Neuron (in vitro differentiated cells): ENCODE data around the gene RAP1B.
"Not testable (repeated sequence)": the region's sequence is repeated elsewhere in the genome, so short reads cannot be mapped to it uniquely, and the experiment has no call there.

Experiments
- H2AFZ ChIP-seq: one replicate; pipeline ENCODE4 v1.6.1; 2013; ENCODE audit warnings: low read depth, mild to moderate bottlenecking, inconsistent platforms, low read length, moderate library complexity
- H3K27me3 ChIP-seq: one replicate; pipeline ENCODE4 v1.6.1; 2013; ENCODE audit warnings: low read length; ENCODE audit not compliant: insufficient read depth
- H3K36me3 ChIP-seq: one replicate; pipeline ENCODE4 v1.6.1; 2013; ENCODE audit warnings: low read length; ENCODE audit not compliant: insufficient read depth
- H3K4me1 ChIP-seq: one replicate; pipeline ENCODE4 v1.6.1; 2013; ENCODE audit warnings: low read length; ENCODE audit not compliant: insufficient read depth
- H3K4me3 ChIP-seq: 2 replicates; pipeline ENCODE4 v1.5.1; 2013; ENCODE audit warnings: mild to moderate bottlenecking, low read length, moderate library complexity
- H3K9me3 ChIP-seq: one replicate; pipeline ENCODE4 v1.6.1; 2013; ENCODE audit warnings: low read length

Gene RAP1B

DNA sequence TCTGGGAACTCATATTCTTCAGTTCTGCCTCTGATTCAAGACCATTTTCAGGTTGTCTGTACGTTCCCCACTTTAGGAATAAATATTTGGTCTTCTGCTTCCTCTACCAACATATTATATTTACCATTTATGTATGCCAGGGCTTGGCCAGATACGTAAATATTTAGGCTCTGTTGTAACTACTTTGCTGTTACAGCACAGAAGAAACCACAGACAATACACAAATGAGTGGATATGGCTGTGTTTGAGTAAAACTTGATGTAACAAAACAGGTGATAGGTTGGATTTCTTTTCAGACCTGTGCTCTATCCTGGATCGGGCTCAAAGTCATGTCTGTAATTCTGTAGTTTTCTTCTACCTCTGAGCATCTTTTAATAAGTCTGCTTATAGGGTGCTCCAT lies 37.5 kb downstream of the RAP1B start:
- Histone ChIP-seq H3K27me3 (no peaks in the 10 kb centered on the region), H3K4me3 (no peak overlapping the region), H3K4me1 (no peaks in the 10 kb centered on the region), H3K36me3 (peaks cover 29% of the 10 kb centered on the region), H3K9me3 (no peaks in the 10 kb centered on the region), H2AFZ (no peak overlapping the region)

DNA sequence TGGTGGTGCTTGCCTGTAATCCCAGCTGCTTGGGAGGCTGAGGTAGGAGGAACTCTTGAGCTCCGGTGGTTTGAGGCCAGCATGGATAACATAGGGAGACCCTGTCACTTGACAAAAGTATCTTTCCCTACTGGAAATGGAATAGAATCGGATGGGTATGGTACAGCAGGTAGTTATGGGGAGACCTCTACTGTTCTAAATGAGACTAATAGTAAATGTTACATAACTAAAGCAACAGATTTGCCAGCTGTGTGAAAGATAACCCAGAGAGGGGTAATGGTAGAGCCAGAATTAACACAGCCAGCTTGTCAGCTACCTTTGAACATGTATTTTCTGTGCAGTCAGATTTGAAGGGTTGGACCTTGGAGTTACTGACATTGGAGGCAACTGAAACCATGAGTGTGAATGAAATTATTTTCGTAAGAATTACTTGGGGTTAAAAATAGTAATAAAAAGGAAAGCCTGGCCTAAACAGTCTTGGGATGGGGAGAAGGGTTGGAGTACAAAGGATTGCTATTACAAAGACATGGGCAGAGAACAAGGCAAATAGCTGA lies 54.4 kb downstream of the RAP1B start:
- H3K36me3 ChIP-seq, result peaks cover 13% of the 10 kb centered on the region
- H3K4me1 ChIP-seq, result no peaks in the 10 kb centered on the region
- H2AFZ ChIP-seq, result no peak overlapping the region
- H3K27me3 ChIP-seq, result no peaks in the 10 kb centered on the region
- H3K4me3 ChIP-seq, result no peak overlapping the region
- H3K9me3 ChIP-seq, result no peaks in the 10 kb centered on the region

DNA sequence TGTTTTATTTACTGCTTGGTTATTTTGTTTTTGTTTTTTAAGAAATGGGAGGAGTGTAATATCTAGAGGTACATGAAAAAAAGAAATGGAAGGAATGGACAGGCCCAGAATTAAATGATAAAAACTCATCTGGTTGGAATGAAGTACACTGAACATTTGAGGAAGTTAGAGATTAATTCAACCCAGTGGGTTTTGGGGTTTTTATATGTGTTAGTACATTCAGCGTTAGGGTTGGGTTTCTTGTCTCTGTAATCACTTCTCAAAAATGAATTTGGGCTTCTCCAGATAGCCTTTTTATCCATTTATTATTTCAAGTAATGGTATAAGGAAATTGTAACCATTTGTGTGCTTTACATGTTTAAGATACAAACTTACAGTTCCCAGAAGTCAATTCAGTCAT lies 56.6 kb downstream of the RAP1B start:
- H3K36me3 ChIP-seq, result peaks cover 4% of the 10 kb centered on the region
- H3K9me3 ChIP-seq, result no peaks in the 10 kb centered on the region
- no peak overlapping the region for H2AFZ ChIP-seq
- no peaks in the 10 kb centered on the region for H3K27me3 ChIP-seq
- no peaks in the 10 kb centered on the region for H3K4me1 ChIP-seq
- no peak overlapping the region for H3K4me3 ChIP-seq

- no peak overlapping the region for H3K4me3 ChIP-seq
- H3K27me3 ChIP-seq, result no peaks in the 10 kb centered on the region
- H3K4me1 ChIP-seq, result no peaks in the 10 kb centered on the region
- no peak overlapping the region for H2AFZ ChIP-seq
- H3K36me3 ChIP-seq, result peaks cover 4% of the 10 kb centered on the region
- H3K9me3 ChIP-seq, result no peaks in the 10 kb centered on the region
Observed at GRCh38 chr12:68667896-68668295, 57.2 kb downstream of the RAP1B start.

- Histone ChIP-seq H3K4me3 (no peak overlapping the region), H3K9me3 (no peaks in the 10 kb centered on the region), H2AFZ (no peak overlapping the region), H3K36me3 (no peaks in the 10 kb centered on the region), H3K4me1 (peaks cover 3% of the 10 kb centered on the region), H3K27me3 (no peaks in the 10 kb centered on the region)
Observed at GRCh38 chr12:68671179-68671578, 60.5 kb downstream of the RAP1B start.

GRCh38 chr12:68673788-68674187 lies 63.1 kb downstream of the RAP1B start:
- Histone ChIP-seq H3K27me3 (no peaks in the 10 kb centered on the region), H3K4me1 (peaks cover 3% of the 10 kb centered on the region), H2AFZ (no peak overlapping the region), H3K36me3 (no peaks in the 10 kb centered on the region), H3K9me3 (no peaks in the 10 kb centered on the region), H3K4me3 (no peak overlapping the region)

GRCh38 chr12:68674376-68674775 lies 63.7 kb downstream of the RAP1B start:
- Histone ChIP-seq H3K27me3 (no peaks in the 10 kb centered on the region), H3K4me1 (peaks cover 3% of the 10 kb centered on the region), H3K36me3 (no peaks in the 10 kb centered on the region), H2AFZ (no peak overlapping the region), H3K4me3 (no peak overlapping the region), H3K9me3 (no peaks in the 10 kb centered on the region)

DNA sequence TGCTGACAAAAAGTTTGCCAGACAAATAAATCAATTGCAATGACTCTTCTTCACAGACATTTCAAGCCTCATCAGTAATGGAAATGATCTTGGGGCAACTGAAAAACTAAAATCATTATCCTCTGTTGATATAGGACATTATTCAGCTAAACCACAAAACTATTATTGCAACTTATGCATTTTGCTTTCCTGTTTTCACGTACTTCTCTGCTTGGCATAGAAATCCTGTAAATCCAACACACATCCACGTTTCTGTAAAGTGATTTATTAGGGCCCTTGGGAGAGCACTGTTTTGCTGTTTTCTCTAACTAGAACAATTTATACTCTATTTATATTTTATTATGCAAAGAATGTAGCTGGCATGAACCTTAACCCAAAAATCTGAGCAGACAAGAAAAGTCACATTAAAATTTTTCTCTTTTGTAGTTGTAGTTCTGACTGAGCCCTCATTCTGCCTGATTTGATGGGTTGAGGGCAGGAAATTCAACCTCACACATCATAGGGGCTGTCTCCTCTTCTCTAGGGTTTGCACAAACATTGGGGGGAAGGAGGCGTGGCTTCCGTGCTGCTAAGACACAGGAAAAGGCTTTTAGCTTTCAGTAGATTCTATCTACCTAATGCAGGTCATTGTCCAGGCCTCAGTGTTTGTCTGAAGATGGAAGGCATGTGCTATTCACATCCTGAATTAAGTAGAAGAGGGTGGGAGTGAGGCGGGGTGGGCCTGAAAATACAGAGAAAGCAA lies 64.6 kb downstream of the RAP1B start:
- peaks cover 3% of the 10 kb centered on the region for H3K4me1 ChIP-seq
- H3K27me3 ChIP-seq, result no peaks in the 10 kb centered on the region
- H3K4me3 ChIP-seq, result no peak overlapping the region
- H2AFZ ChIP-seq, result no peak overlapping the region
- H3K9me3 ChIP-seq, result no peaks in the 10 kb centered on the region
- no peaks in the 10 kb centered on the region for H3K36me3 ChIP-seq

GRCh38 chr12:68676854-68677253 lies 66.2 kb downstream of the RAP1B start:
- H3K9me3 ChIP-seq, result not testable (repeated sequence)

GRCh38 chr12:68686262-68686594 lies 75.5 kb downstream of the RAP1B start:
- Histone ChIP-seq H3K9me3 (no peaks in the 10 kb centered on the region), H3K36me3 (peaks cover 5% of the 10 kb centered on the region), H3K27me3 (no peaks in the 10 kb centered on the region), H3K4me3 (peak overlapping the region; percentile 64), H2AFZ (peak overlapping the region; percentile 84), H3K4me1 (peaks cover 16% of the 10 kb centered on the region)

More at GRCh38 chr12:68676854-68677253, 66.2 kb downstream of the RAP1B start:
- not testable (repeated sequence) for H3K4me3 ChIP-seq, H3K27me3 ChIP-seq, H3K4me1 ChIP-seq, H3K36me3 ChIP-seq, H2AFZ ChIP-seq

DNA sequence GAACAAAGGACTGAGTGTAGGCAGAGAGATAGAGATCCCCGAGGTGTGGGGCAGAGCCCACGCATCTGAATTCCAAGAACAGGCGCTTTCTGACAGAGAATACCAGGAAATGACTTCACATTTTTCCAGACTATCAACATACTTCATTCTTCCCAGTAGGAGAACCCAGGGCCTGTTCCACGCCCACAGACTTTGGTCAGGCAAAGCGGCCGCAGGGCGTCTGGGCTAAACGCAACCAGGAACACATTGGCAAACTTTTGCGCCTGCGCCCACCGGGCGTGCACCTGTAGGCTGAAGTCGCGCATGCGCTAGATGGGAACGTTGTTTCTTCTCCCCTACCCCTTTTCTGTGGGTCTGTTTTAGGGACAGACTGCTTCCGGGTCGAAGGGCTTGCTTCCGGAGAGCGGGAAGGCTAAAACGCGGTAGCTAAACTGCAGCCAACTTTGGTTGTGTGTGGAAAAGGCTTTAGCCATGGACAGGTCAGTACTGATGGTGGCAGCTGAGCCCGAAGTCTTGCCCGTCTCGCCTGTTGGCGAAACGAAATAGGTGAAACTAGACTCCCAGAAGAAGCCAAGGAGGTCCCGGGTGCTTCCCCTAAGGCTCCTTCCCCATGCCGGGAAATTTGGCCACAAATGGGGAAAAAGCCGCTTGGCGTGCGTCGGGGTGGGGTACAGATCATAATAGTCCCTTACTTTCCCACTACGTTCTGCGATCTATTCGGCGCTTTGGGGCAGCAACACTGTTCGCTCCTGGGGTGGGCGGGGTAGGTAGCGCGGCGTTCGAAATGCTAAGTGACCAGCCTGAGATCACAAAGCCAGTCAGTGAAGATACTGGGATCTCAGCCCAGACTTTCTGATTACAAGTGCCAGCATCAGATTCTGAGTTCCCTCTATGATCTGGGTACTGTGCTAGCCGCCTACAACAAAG lies 76.2 kb downstream of the RAP1B start, which contains the start of gene NUP107:
Gene NUP107 (plus strand): TSS at position 384 of the 927 bp plus-strand sequence. CDS start 88 bp downstream, at position 472.
- Histone ChIP-seq H3K4me1 (peaks cover 16% of the 10 kb centered on the region), H3K36me3 (peaks cover 6% of the 10 kb centered on the region), H2AFZ (peak within 1 kb of the TSS; percentile 84), H3K4me3 (peak within 1 kb of the TSS; percentile 64), H3K27me3 (no peaks in the 10 kb centered on the region), H3K9me3 (no peaks in the 10 kb centered on the region)

DNA sequence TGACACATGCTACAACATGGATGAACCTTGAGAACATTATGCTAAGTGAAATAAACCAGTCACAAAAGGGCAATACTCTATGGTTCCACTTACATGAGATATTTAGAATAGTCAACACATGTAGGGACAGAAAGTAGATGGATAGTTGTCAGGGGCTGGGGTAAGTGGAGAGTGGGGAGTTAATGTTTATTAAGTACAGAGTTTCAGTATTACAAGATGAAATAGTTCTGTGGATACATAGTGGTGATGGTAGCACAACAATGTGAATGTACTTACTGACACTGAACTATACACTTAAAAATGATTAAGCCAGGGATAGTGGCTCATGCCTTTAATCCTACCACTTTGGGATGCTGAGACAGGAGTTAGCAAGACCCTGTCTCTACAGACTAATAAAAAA lies 84.8 kb downstream of the RAP1B start:
- Histone ChIP-seq H3K36me3 (peaks cover 76% of the 10 kb centered on the region), H3K4me3 (no peak overlapping the region)

GRCh38 chr12:68699486-68699885 lies 88.8 kb downstream of the RAP1B start:
- no peaks in the 10 kb centered on the region for H3K4me1 ChIP-seq

More for the DNA sequence above, 84.8 kb downstream of the RAP1B start:
- H2AFZ ChIP-seq, result no peak overlapping the region
- H3K9me3 ChIP-seq, result no peaks in the 10 kb centered on the region
- no peaks in the 10 kb centered on the region for H3K27me3 ChIP-seq
- H3K4me1 ChIP-seq, result no peaks in the 10 kb centered on the region

More at GRCh38 chr12:68699486-68699885, 88.8 kb downstream of the RAP1B start:
- Histone ChIP-seq H3K27me3 (no peaks in the 10 kb centered on the region), H2AFZ (no peak overlapping the region), H3K9me3 (no peaks in the 10 kb centered on the region), H3K36me3 (peaks cover 76% of the 10 kb centered on the region), H3K4me3 (no peak overlapping the region)
